ENCODE data around the gene CASS4. TPM values are rescaled to one million over a fixed set of nuclear protein-coding genes. Genes with fewer than 3 reads are reported as not detected.

CASS4 gene
- total and polyA plus RNA-seq, 9 of the 15 experiments (the other 6 are each of a cell fraction or from before 2014, with no cell fraction given) = 8.1 to 53.8 (median 26.7) TPM

DNA sequence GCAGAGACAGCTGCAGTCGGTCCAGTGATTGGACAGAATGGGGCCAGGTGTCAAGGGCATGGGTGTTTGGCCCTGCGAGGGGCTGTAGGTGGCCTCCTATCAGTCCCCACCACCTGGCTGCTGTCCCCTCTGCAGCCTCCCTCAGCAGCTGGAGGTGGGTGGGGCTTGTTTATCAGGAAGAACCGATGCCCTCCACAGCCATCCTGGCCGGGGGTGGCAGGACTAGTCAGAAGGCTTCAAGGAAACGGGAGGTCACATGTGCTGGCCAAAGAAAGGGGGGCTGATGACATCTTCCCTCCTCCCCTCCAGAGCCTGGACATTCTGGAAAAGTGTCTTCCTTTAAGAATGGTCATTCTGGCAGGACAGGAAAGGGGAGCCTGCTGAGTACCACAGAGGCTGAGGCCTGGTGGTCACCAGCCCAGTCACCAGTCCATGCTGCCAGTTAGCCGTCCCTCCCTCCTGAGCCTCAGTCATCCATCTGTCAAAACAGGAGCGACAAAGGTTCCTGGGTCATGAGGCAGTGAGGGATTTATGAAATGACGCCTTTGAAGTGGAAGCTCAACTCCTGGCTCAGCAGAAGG lies 49.1 kb upstream of the CASS4 start (continued):
- TF ChIP-seq RNF2 (IDR thresholded peaks at IDR 0.05) (peak; percentile 76; the same call in 1 of the 2 replicates), TARDBP (IDR thresholded peaks at IDR 0.05) (peak; percentile 70; the same call in 1 of the 2 replicates), ATF7 (IDR thresholded peaks at IDR 0.05) (peak; percentile 94), ZNF217 (CRISPR knock-in tag; IDR thresholded peaks at IDR 0.05) (no peak), ZNF444 (CRISPR knock-in tag; IDR thresholded peaks at IDR 0.05) (no peak), SMAD3 (CRISPR knock-in tag; conservative IDR thresholded peaks at IDR 0.05) (0 out of 2 replicates have a peak, but pooled peaks have one; percentile 68), NCOR1 (IDR thresholded peaks at IDR 0.05) (peak; percentile 98), EP300 (IDR thresholded peaks at IDR 0.05; ENCODE audit: low read length) (peak; percentile 96), ZFPM2 (CRISPR knock-in tag; IDR thresholded peaks at IDR 0.05) (no peak), NONO (IDR thresholded peaks at IDR 0.05; ENCODE audit: low read depth in 2 of 2, low read length in 1 of 2) (peak in 1 of 2 experiments; percentile 90; a peak in 2 of 4 replicates), NUFIP1 (IDR thresholded peaks at IDR 0.05; ENCODE audit: partially characterized antibody) (no peak), DDX20 (tag; IDR thresholded peaks at IDR 0.05; ENCODE audit: low read depth) (no peak), ZC3H11A (IDR thresholded peaks at IDR 0.05; ENCODE audit: low read depth, low read length) (no peak), RERE (CRISPR knock-in tag; IDR thresholded peaks at IDR 0.05; ENCODE audit: borderline replicate concordance) (no peak), MCM3 (IDR thresholded peaks at IDR 0.05) (no peak), GTF2E2 (tag; IDR thresholded peaks at IDR 0.05) (no peak), NFYB (IDR thresholded peaks at IDR 0.05; ENCODE audit: extremely low read depth, insufficient read length) (no peak), FOXA1 (IDR thresholded peaks at IDR 0.05; ENCODE audit: borderline replicate concordance) (no peak), ETV5 (CRISPR knock-in tag; IDR thresholded peaks at IDR 0.05; ENCODE audit: low read depth) (peak; percentile 61; the same call in 1 of the 2 replicates), NFE2L1 (tag; IDR thresholded peaks at IDR 0.05; ENCODE audit: borderline replicate concordance, low read depth) (no peak), EGR1 (conservative IDR thresholded peaks at IDR 0.05) (peak; percentile 97), ZFX (CRISPR knock-in tag; IDR thresholded peaks at IDR 0.05) (0 out of 2 replicates have a peak, but pooled peaks have one; percentile 20), ZBTB43 (CRISPR knock-in tag; IDR thresholded peaks at IDR 0.05) (no peak)
- TF ChIP-seq, protein P1, sequence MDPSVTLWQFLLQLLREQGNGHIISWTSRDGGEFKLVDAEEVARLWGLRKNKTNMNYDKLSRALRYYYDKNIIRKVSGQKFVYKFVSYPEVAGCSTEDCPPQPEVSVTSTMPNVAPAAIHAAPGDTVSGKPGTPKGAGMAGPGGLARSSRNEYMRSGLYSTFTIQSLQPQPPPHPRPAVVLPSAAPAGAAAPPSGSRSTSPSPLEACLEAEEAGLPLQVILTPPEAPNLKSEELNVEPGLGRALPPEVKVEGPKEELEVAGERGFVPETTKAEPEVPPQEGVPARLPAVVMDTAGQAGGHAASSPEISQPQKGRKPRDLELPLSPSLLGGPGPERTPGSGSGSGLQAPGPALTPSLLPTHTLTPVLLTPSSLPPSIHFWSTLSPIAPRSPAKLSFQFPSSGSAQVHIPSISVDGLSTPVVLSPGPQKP (CRISPR knock-in tag; IDR thresholded peaks at IDR 0.05) = no peak
